Stimulated activated effector memory CD8-positive, alpha-beta T cell treated with anti-CD3 and anti-CD28 coated beads, Interleukin-12 subunit alpha, Interleukin-12 subunit beta, amount 100 ng/mL, for 72 hours (primary cell): Measurements from ENCODE around the gene ZNF124.
A peak's percentile ranks its signal among the peaks of the same experiment; 100 is the strongest.
"Not testable (repeated sequence)": the region's sequence is repeated elsewhere in the genome, so short reads cannot be mapped to it uniquely, and the experiment has no call there.

Experiments used
- ATAC-seq: fragments of 150-1000 bp; cut with Tn5 transposase; 2 replicates; pipeline ENCODE4 v1.10.0; 2021
- DNase-seq, 2 donors: peaks; one replicate each; pipeline ENCODE4 v3.0.0; 2021 to 2022; ENCODE audit warnings: low spot score in 2 of 2
- H3K27ac Mint-ChIP-seq: one replicate; pipeline ENCODE4 v1.8.0; 2022; ENCODE audit warnings: mild to moderate bottlenecking, mixed read lengths
- H3K36me3 Mint-ChIP-seq: one replicate; pipeline ENCODE4 v1.8.0; 2022; ENCODE audit warnings: mild to moderate bottlenecking, mixed read lengths
- H3K4me1 Mint-ChIP-seq: one replicate; pipeline ENCODE4 v1.8.0; 2022; ENCODE audit warnings: mixed read lengths
- H3K4me3 Mint-ChIP-seq: one replicate; pipeline ENCODE4 v1.8.0; 2022; ENCODE audit warnings: mild to moderate bottlenecking, mixed read lengths
- H3K9me3 Mint-ChIP-seq: one replicate; pipeline ENCODE4 v1.8.0; 2022; ENCODE audit warnings: mixed read lengths

The ZNF124 gene

GRCh38 chr1:247171875-247172563, at the start of gene ZNF124:
Gene ZNF124, minus strand, starts transcription at chr1:247172020. Its CDS starts 143 bp downstream, at chr1:247171877.
- ATAC-seq, result peak; percentile 100
- H3K4me1 Mint-ChIP-seq, result peaks cover 13% of the 10 kb centered on the region
- H3K4me3 Mint-ChIP-seq, H3K9me3 Mint-ChIP-seq, H3K27ac Mint-ChIP-seq, H3K36me3 Mint-ChIP-seq, DNase-seq: not testable (repeated sequence)

- not testable (repeated sequence) for ATAC-seq, H3K27ac Mint-ChIP-seq, H3K9me3 Mint-ChIP-seq, H3K4me3 Mint-ChIP-seq, H3K36me3 Mint-ChIP-seq, H3K4me1 Mint-ChIP-seq, DNase-seq
Measured at GRCh38 chr1:247220280-247220679, 48.5 kb upstream of the ZNF124 start.

- Mint-ChIP-seq H3K4me3 (no peak overlapping the region), H3K36me3 (no peaks in the 10 kb centered on the region)
- DNase-seq, result no peak
Measured at GRCh38 chr1:247218121-247218651, 46.4 kb upstream of the ZNF124 start.

GRCh38 chr1:247216261-247216660, 44.4 kb upstream of the ZNF124 start:
- Mint-ChIP-seq H3K4me3 (no peak overlapping the region), H3K27ac (no peak overlapping the region), H3K4me1 (peaks cover 23% of the 10 kb centered on the region), H3K36me3 (no peaks in the 10 kb centered on the region), H3K9me3 (no peaks in the 10 kb centered on the region)
- DNase-seq, result no peak
- no peak for ATAC-seq

More at GRCh38 chr1:247218121-247218651, 46.4 kb upstream of the ZNF124 start:
- H3K4me1 Mint-ChIP-seq, result peaks cover 5% of the 10 kb centered on the region
- H3K27ac Mint-ChIP-seq, result no peak overlapping the region
- ATAC-seq, result no peak
- H3K9me3 Mint-ChIP-seq, result peaks cover 3% of the 10 kb centered on the region

GRCh38 chr1:247212627-247213617, 41.1 kb upstream of the ZNF124 start:
- no peaks in the 10 kb centered on the region for H3K9me3 Mint-ChIP-seq
- H3K4me1 Mint-ChIP-seq, result peaks cover 49% of the 10 kb centered on the region
- ATAC-seq (no peak), DNase-seq (no peak)
- peaks cover 29% of the 10 kb centered on the region for H3K36me3 Mint-ChIP-seq
- no peak overlapping the region for H3K27ac Mint-ChIP-seq
- H3K4me3 Mint-ChIP-seq, result no peak overlapping the region

- no peaks in the 10 kb centered on the region for H3K9me3 Mint-ChIP-seq
- ATAC-seq, result peak; percentile 11
- H3K27ac Mint-ChIP-seq, result peak overlapping the region; percentile 37
- H3K4me1 Mint-ChIP-seq, result peaks cover 58% of the 10 kb centered on the region
- DNase-seq, result no peak
- peaks cover 32% of the 10 kb centered on the region for H3K36me3 Mint-ChIP-seq
- H3K4me3 Mint-ChIP-seq, result peak overlapping the region; percentile 89
Measured at GRCh38 chr1:247212012-247212411, 40.2 kb upstream of the ZNF124 start.

GRCh38 chr1:247211339-247211738, 39.5 kb upstream of the ZNF124 start:
- Mint-ChIP-seq H3K4me3 (peak overlapping the region; percentile 89), H3K27ac (peak overlapping the region; percentile 37), H3K36me3 (peaks cover 34% of the 10 kb centered on the region), H3K9me3 (no peaks in the 10 kb centered on the region), H3K4me1 (peaks cover 61% of the 10 kb centered on the region)
- DNase-seq (no peak), ATAC-seq (no peak)

GRCh38 chr1:247210376-247211117, 38.7 kb upstream of the ZNF124 start:
- DNase-seq (peak; percentile 89 to 96), ATAC-seq (peak; percentile 99)
- peak overlapping the region; percentile 89 for H3K4me3 Mint-ChIP-seq
- peak overlapping the region; percentile 97 for H3K27ac Mint-ChIP-seq
- H3K9me3 Mint-ChIP-seq, result no peaks in the 10 kb centered on the region
- H3K4me1 Mint-ChIP-seq, result peaks cover 69% of the 10 kb centered on the region
- peaks cover 42% of the 10 kb centered on the region for H3K36me3 Mint-ChIP-seq

- Mint-ChIP-seq H3K4me1 (peaks cover 71% of the 10 kb centered on the region), H3K27ac (peak overlapping the region; percentile 97), H3K9me3 (no peaks in the 10 kb centered on the region), H3K4me3 (peak overlapping the region; percentile 89), H3K36me3 (peaks cover 47% of the 10 kb centered on the region)
- no peak for DNase-seq
- no peak for ATAC-seq
Measured at GRCh38 chr1:247210062-247210375, 38.2 kb upstream of the ZNF124 start.

- Mint-ChIP-seq H3K27ac (peak overlapping the region; percentile 97), H3K4me3 (peak overlapping the region; percentile 89), H3K36me3 (peaks cover 47% of the 10 kb centered on the region), H3K9me3 (no peaks in the 10 kb centered on the region), H3K4me1 (peaks cover 71% of the 10 kb centered on the region)
- DNase-seq (no peak), ATAC-seq (no peak)
Measured at GRCh38 chr1:247209396-247209795, 37.6 kb upstream of the ZNF124 start.

GRCh38 chr1:247204177-247204647, 32.4 kb upstream of the ZNF124 start:
- H3K4me1 Mint-ChIP-seq, result peaks cover 51% of the 10 kb centered on the region
- no peak overlapping the region for H3K27ac Mint-ChIP-seq
- no peak overlapping the region for H3K4me3 Mint-ChIP-seq
- no peaks in the 10 kb centered on the region for H3K9me3 Mint-ChIP-seq
- ATAC-seq, result no peak
- peaks cover 59% of the 10 kb centered on the region for H3K36me3 Mint-ChIP-seq
- no peak for DNase-seq

- ATAC-seq (no peak), DNase-seq (no peak)
- Mint-ChIP-seq H3K4me3 (no peak overlapping the region), H3K9me3 (peaks cover 11% of the 10 kb centered on the region), H3K36me3 (peaks cover 82% of the 10 kb centered on the region), H3K4me1 (peaks cover 16% of the 10 kb centered on the region), H3K27ac (no peak overlapping the region)
Measured at GRCh38 chr1:247198781-247199180, 27.0 kb upstream of the ZNF124 start.

GRCh38 chr1:247193958-247194357, 22.1 kb upstream of the ZNF124 start:
- no peaks in the 10 kb centered on the region for H3K4me1 Mint-ChIP-seq

GRCh38 chr1:247189981-247190798, 18.4 kb upstream of the ZNF124 start:
- H3K27ac Mint-ChIP-seq, result no peak overlapping the region
- DNase-seq, result no peak
- H3K9me3 Mint-ChIP-seq, result peaks cover 39% of the 10 kb centered on the region
- no peak for ATAC-seq
- H3K36me3 Mint-ChIP-seq, result peaks cover 63% of the 10 kb centered on the region
- H3K4me3 Mint-ChIP-seq, result no peak overlapping the region
- H3K4me1 Mint-ChIP-seq, result no peaks in the 10 kb centered on the region

More at GRCh38 chr1:247193958-247194357, 22.1 kb upstream of the ZNF124 start:
- Mint-ChIP-seq H3K9me3 (peaks cover 38% of the 10 kb centered on the region), H3K27ac (no peak overlapping the region), H3K36me3 (peaks cover 100% of the 10 kb centered on the region), H3K4me3 (no peak overlapping the region)
- ATAC-seq (no peak), DNase-seq (no peak)
